Breast epithelium (tissue), 4 donors: ENCODE data around the gene PLEKHH1. TPM values are rescaled to one million over a fixed set of nuclear protein-coding genes. Genes with fewer than 3 reads are reported as not detected.

Experiments used
- DNase-seq, 2 donors: peaks; one replicate each; pipeline ENCODE4 v3.0.0-alpha.2; 2019; ENCODE audit warnings: low spot score in 2 of 2
- H3K27ac ChIP-seq, 2 donors: fragments of 200-600 bp; sonication (generic) in 1 of 2; one replicate each; pipeline ENCODE4 v1.5.1; 2016 to 2019; ENCODE audit warnings: mild to moderate bottlenecking in 1 of 2
- H3K27me3 ChIP-seq, 2 donors: fragments of 200-600 bp; sonication (generic) in 1 of 2; one replicate each; pipeline versions ENCODE4 v1.5.1 to v1.6.0; 2017 to 2019; ENCODE audit warnings: control low read depth in 1 of 2, mild to moderate bottlenecking in 1 of 2
- H3K36me3 ChIP-seq: fragments of 200-600 bp; one replicate; pipeline ENCODE4 v1.5.1; 2019
- H3K4me1 ChIP-seq, 2 donors: fragments of 200-600 bp; sonication (generic); one replicate each; pipeline ENCODE4 v1.5.1; 2016 to 2019; ENCODE audit warnings: control low read depth in 1 of 2
- H3K4me3 ChIP-seq, 3 donors: fragments of 200-600 bp; sonication (generic); 1 replicate in 2 of 3; 2 replicates in 1 of 3; pipeline ENCODE4 v1.5.1; 2016 to 2019; ENCODE audit warnings: mild to moderate bottlenecking in 3 of 3, moderate library complexity in 2 of 3
- H3K9me3 ChIP-seq, 2 donors: fragments of 200-600 bp; sonication (generic) in 1 of 2; one replicate each; pipeline ENCODE4 v1.5.1; 2016 to 2019; ENCODE audit warnings: control low read depth in 1 of 2
- CTCF ChIP-seq, 3 donors: fragments of 450-650 bp; IDR thresholded peaks; one replicate each; pipeline ENCODE4 v1.5.1; 2016 to 2017; ENCODE audit warnings: antibody characterized with exemption in 3 of 3, mild to moderate bottlenecking in 3 of 3, moderate library complexity in 3 of 3
- POLR2A ChIP-seq: fragments of 450-650 bp; IDR thresholded peaks from one replicate; pipeline ENCODE4 v1.6.1; 2016; ENCODE audit warnings: antibody characterized with exemption, mild to moderate bottlenecking, moderate library complexity
- POLR2AphosphoS5 ChIP-seq, 3 donors: sonication (generic); formaldehyde crosslinking; IDR thresholded peaks; one replicate each; pipeline ENCODE4 v1.6.1; 2017; ENCODE audit warnings: antibody characterized with exemption in 3 of 3
- intact Hi-C: fragments of 100-400 bp; cut with DNase I; formaldehyde crosslinking; loops from one replicate; pipeline ENCODE4 v1.15.1; 2023; ENCODE audit warnings: low total_unique reads
- total RNA-seq, 3 donors: library from RNA; depleted of rRNA; stranded (reverse); fragments of >200 nt; gene quantifications; one replicate each; pipeline ENCODE4 v1.1.0, GENCODE V29; 2016

The PLEKHH1 gene
- total RNA-seq, 3 donors from 2014 or later = 2.9 to 18.9 (median 14.7) TPM

DNA sequence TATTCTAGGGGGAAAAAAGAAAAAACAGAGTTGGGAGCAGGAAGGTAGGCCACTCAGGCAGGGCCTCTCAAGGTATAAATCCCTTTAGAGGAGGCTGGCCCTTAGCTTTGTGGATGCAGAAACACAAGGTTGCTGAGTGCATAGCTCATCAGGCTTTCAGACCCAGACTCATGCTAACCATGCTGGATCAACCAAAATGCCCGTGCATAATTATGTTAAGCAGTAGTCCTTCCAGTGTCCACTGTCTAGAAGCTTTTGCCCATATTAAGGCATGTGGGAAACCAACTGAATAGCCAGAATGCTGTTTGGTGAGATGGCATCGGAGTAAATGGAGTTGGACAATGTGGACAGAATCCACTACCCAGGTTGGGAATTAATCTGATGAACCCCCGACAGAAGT, 105.6 kb downstream of the PLEKHH1 start:
- H3K36me3 ChIP-seq = no peaks in the 10 kb centered on the region
- no peaks in the 10 kb centered on the region for H3K9me3 ChIP-seq
- H3K27ac ChIP-seq = no peak overlapping the region
- no peaks in the 10 kb centered on the region for H3K4me1 ChIP-seq
- intact Hi-C loops = no loop called here
- TF ChIP-seq POLR2A (no peak), POLR2AphosphoS5 (IDR thresholded peaks at IDR 0.05) (no peak), CTCF (IDR thresholded peaks at IDR 0.05) (no peak)
- no peaks in the 10 kb centered on the region for H3K27me3 ChIP-seq
- no peak for DNase-seq
- no peak overlapping the region for H3K4me3 ChIP-seq

Other genes starting within 250 kb of the PLEKHH1 start
- 100 to 1,000 TPM in 1 of 3 donors, 10 to 100 TPM in 2; 58.0 to 102 (median 75.2) TPM for gene ATP6V1D, start 173.5 kb upstream of the PLEKHH1 start, total RNA-seq
- gene EIF2S1, start 173.0 kb upstream of the PLEKHH1 start, total RNA-seq = 100 to 1,000 TPM in 1 of 3 donors, 10 to 100 TPM in 2; 63.9 to 107 (median 89.4) TPM
- 1 to 10 TPM in 2 of 3 donors, not detected in 1; 3.4 to 5.2 TPM for gene PLEK2, start 121.1 kb upstream of the PLEKHH1 start, total RNA-seq
- 10 to 100 TPM in 1 of 3 donors, 1 to 10 TPM in 1, under 1 TPM in 1; 0.64 to 10.2 (median 6.0) TPM for gene TMEM229B, start 44.6 kb upstream of the PLEKHH1 start, total RNA-seq
- gene PIGH, start 67.0 kb downstream of the PLEKHH1 start, total RNA-seq = 10 to 100 TPM; 32.8 to 37.6 (median 33.8) TPM
- gene ARG2, start 86.6 kb downstream of the PLEKHH1 start, total RNA-seq = 1 to 10 TPM; 2.9 to 5.2 (median 4.4) TPM
- gene VTI1B, start 141.3 kb downstream of the PLEKHH1 start, total RNA-seq = 100 to 1,000 TPM in 1 of 3 donors, 10 to 100 TPM in 2; 62.8 to 169 (median 80.6) TPM
- gene RDH11, start 162.5 kb downstream of the PLEKHH1 start, total RNA-seq = 10 to 100 TPM; 25.3 to 57.5 (median 42.3) TPM
- gene RDH12, start 168.6 kb downstream of the PLEKHH1 start, total RNA-seq = not detected